K562 (cell line): ENCODE data around the gene BRMS1. TPM values are rescaled to one million over a fixed set of nuclear protein-coding genes. Genes with fewer than 3 reads are reported as not detected.
A peak's percentile ranks its signal among the peaks of the same experiment; 100 is the strongest.

Experiments used
- ATF4 ChIP-seq: fragments of 450-650 bp; formaldehyde crosslinking; IDR thresholded peaks from 2 replicates; pipeline ENCODE4 v1.4.0; 2022; ENCODE audit warnings: mild to moderate bottlenecking, moderate library complexity
- ATF7 ChIP-seq: fragments of 450-650 bp; IDR thresholded peaks from 2 replicates; pipeline ENCODE4 v1.7.1; 2014; ENCODE audit warnings: mild to moderate bottlenecking, moderate library complexity
- CEBPG ChIP-seq, 3 experiments: fragments of 200-800 bp in 1 of 3; sonication (Bioruptor generic) in 1 of 3; sonication (generic) in 1 of 3; formaldehyde crosslinking in 1 of 3; IDR thresholded peaks in 2 of 3; conservative IDR thresholded peaks in 1 of 3; 2 replicates each; pipeline versions ENCODE4 v1.6.1 to v1.8.0; 2016 to 2022; ENCODE audit warnings: missing compliant biosample characterization in 2 of 3, missing genetic modification characterization in 2 of 3, mild to moderate bottlenecking in 1 of 3, missing genetic modification reagents in 1 of 3
- CREM ChIP-seq: IDR thresholded peaks from 2 replicates; pipeline ENCODE4 v1.6.1; 2014; ENCODE audit warnings: antibody characterized with exemption, low read depth
- CXXC5 ChIP-seq: fragments of 250-450 bp; sonication (Bioruptor Pico); IDR thresholded peaks from 2 replicates; pipeline ENCODE4 v1.8.0; 2022; ENCODE audit warnings: inconsistent platforms, mild to moderate bottlenecking, moderate library complexity
- ELF1 ChIP-seq: fragments of 200-800 bp; sonication (Bioruptor generic); IDR thresholded peaks from 2 replicates; pipeline ENCODE4 v1.6.1; 2016; ENCODE audit warnings: missing genetic modification characterization, missing compliant biosample characterization
- MTA1 ChIP-seq: fragments of 450-650 bp; IDR thresholded peaks from 2 replicates; pipeline ENCODE4 v1.6.1; 2017; ENCODE audit warnings: borderline replicate concordance
- NFIC ChIP-seq: fragments of 450-650 bp; IDR thresholded peaks from 2 replicates; pipeline ENCODE4 v1.6.1; 2017; ENCODE audit warnings: mild to moderate bottlenecking, inconsistent platforms
- NR4A1 ChIP-seq, 2 experiments: fragments of 250-450 bp in 1 of 2; fragments of 450-650 bp in 1 of 2; sonication (Bioruptor Pico) in 1 of 2; IDR thresholded peaks; 2 replicates each; pipeline versions ENCODE4 v1.4.0 to v1.6.1; 2016 to 2020; ENCODE audit warnings: mild to moderate bottlenecking in 2 of 2, missing compliant biosample characterization in 1 of 2, missing genetic modification characterization in 1 of 2, moderate library complexity in 1 of 2
- RBM25 ChIP-seq: fragments of 200-400 bp; formaldehyde crosslinking; IDR thresholded peaks from 2 replicates; pipeline ENCODE4 v1.6.1; 2018; ENCODE audit warnings: low read length, low read depth, moderate library complexity; ENCODE audit not compliant: severe bottlenecking
- SP1 ChIP-seq: sonication (generic); formaldehyde crosslinking; IDR thresholded peaks from 2 replicates; pipeline ENCODE4 v1.8.1; 2022; ENCODE audit warnings: mild to moderate bottlenecking, missing genetic modification reagents
- SRSF1 ChIP-seq: fragments of 200-400 bp; formaldehyde crosslinking; IDR thresholded peaks from 2 replicates; pipeline ENCODE4 v1.6.1; 2017; ENCODE audit warnings: mild to moderate bottlenecking, low read depth, low read length, moderate library complexity
- SUPT5H ChIP-seq: fragments of 450-650 bp; IDR thresholded peaks from 2 replicates; pipeline ENCODE4 v1.6.1; 2016
- ZNF143 ChIP-seq: sonication (generic); formaldehyde crosslinking; IDR thresholded peaks from 2 replicates; pipeline ENCODE4 v1.9.0; 2022; ENCODE audit warnings: mild to moderate bottlenecking, missing genetic modification reagents
- ZNF253 ChIP-seq: fragments of 250-450 bp; sonication (Bioruptor Pico); conservative IDR thresholded peaks from 2 replicates; pipeline ENCODE4 v1.6.1; 2021; ENCODE audit warnings: mild to moderate bottlenecking
- ZNF584 ChIP-seq: fragments of 200-800 bp; sonication (Bioruptor generic); IDR thresholded peaks from 2 replicates; pipeline ENCODE4 v1.6.1; 2016; ENCODE audit warnings: low read depth, mild to moderate bottlenecking, missing genetic modification characterization, missing compliant biosample characterization
- ZNF76 ChIP-seq: fragments of 250-450 bp; sonication (Bioruptor Pico); IDR thresholded peaks from 2 replicates; pipeline ENCODE4 v1.4.0; 2020; ENCODE audit warnings: mild to moderate bottlenecking, moderate library complexity, borderline replicate concordance
- polyA plus RNA-seq, 8 experiments: library from polyadenylated mRNA; depleted of rRNA in 4 of 8; stranded (reverse) in 5 of 8; unstranded in 3 of 8; fragments of >200 nt; fragmentation: Nextera tagmentation in 2 of 8; fragmentation: Illumina TruSeq in 1 of 8; extraction: Ambion mirVana in 2 of 8; extraction: Trizol in 1 of 8; gene quantifications; 2 replicates each; pipeline versions ENCODE4 v1.2.1 to v1.2.3, GENCODE V29; 2011 to 2014; ENCODE audit warnings: inconsistent platforms in 1 of 8, missing spikeins in 1 of 8
- total RNA-seq, 7 experiments: library from RNA; depleted of rRNA in 6 of 7; stranded (reverse); fragments of >200 nt in 6 of 7; fragmentation: Illumina TruSeq in 2 of 7; extraction: Trizol in 2 of 7; gene quantifications; 2 replicates each; pipeline versions ENCODE4 v1.2.1 to v1.2.3, GENCODE V29; 2011 to 2021; ENCODE audit warnings: low replicate concordance in 1 of 7
- TF ChIP-seq, protein P1 (sequence below): fragments of 250-450 bp; sonication (Bioruptor Pico); IDR thresholded peaks from 2 replicates; pipeline ENCODE4 v1.4.0; 2020; ENCODE audit warnings: mild to moderate bottlenecking
- TF ChIP-seq, protein P2 (sequence below): IDR thresholded peaks from 2 replicates; pipeline ENCODE4 v1.6.1; 2011; ENCODE audit warnings: borderline replicate concordance, low read depth, mild to moderate bottlenecking, moderate library complexity, low read length; ENCODE audit not compliant: insufficient read depth, poor library complexity, severe bottlenecking
- TF ChIP-seq, protein P3 (sequence below): sonication (generic); formaldehyde crosslinking; IDR thresholded peaks from 2 replicates; pipeline ENCODE4 v1.8.0; 2022; ENCODE audit warnings: missing genetic modification reagents, mild to moderate bottlenecking, moderate library complexity, borderline replicate concordance

BRMS1 gene
- total and polyA plus RNA-seq, 9 of the 15 experiments (the other 6 are each of a cell fraction or from before 2014, with no cell fraction given), result 2.2 to 78.8 (median 33.4) TPM

DNA sequence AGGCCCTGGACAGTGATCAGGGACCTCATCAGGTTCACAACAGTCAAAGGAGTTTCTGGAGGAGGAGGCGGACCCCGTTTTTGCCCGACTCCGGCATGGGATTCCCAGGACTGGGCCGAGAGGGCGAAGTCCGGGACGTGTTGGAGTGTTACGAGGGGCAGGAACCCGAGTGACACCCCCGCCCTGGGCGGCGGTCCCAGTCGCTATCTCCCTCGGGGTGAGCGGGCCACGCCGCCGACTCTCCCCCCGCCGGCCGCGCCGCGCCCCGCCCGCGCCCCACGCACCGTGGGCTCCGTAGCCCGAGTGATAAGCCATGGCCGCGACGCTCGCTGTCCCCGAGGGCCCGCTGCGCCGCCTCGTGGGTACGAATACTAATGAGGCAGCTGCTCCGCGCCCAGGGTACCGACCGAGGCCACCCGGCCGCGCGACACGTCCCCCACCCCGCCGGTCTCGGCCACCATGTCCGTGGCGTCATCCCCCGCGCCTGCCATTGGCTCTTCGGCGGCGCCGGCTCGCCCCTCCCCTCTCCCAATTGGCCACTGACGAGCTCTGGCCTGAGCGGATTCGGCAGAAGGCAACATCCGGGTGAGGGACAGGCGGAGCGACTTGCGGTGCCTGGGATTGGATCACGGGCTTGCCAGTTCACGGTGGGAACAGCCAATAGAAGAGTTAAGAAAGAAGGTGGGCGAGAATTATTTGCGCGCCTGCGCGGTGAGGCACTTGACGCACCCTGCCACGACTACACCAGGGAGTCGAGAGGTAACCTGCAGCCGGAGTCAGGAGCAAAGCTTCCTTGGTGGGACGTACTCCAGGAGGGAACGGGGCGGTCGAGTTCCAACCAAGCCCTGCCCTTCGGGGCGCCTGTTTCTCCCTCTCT, 56.0 kb downstream of the BRMS1 start, which contains the start of gene YIF1A (continued):
- TF ChIP-seq, protein P1, sequence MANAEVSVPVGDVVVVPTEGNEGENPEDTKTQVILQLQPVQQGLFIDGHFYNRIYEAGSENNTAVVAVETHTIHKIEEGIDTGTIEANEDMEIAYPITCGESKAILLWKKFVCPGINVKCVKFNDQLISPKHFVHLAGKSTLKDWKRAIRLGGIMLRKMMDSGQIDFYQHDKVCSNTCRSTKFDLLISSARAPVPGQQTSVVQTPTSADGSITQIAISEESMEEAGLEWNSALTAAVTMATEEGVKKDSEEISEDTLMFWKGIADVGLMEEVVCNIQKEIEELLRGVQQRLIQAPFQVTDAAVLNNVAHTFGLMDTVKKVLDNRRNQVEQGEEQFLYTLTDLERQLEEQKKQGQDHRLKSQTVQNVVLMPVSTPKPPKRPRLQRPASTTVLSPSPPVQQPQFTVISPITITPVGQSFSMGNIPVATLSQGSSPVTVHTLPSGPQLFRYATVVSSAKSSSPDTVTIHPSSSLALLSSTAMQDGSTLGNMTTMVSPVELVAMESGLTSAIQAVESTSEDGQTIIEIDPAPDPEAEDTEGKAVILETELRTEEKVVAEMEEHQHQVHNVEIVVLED, result peak; percentile 81
- peak; percentile 99 for TF ChIP-seq RBM25
- TF ChIP-seq CEBPG (CRISPR knock-in tag; IDR thresholded peaks at IDR 0.05), result peak; percentile 49; the same call in 1 of the 2 replicates
- TF ChIP-seq CEBPG (tag; conservative IDR thresholded peaks at IDR 0.05 in 1 of 2, IDR thresholded peaks at IDR 0.05 in 1 of 2), result no peak
- peak; percentile 99 for TF ChIP-seq ATF7
- TF ChIP-seq ZNF143, result no peak
- TF ChIP-seq ZNF253, result no peak
- 0 out of 2 replicates have a peak, but pooled peaks have one; percentile 56 for TF ChIP-seq ZNF584 (CRISPR knock-in tag)
- TF ChIP-seq CREM, result peak; percentile 94
- peak; percentile 84 for TF ChIP-seq CXXC5 (CRISPR knock-in tag)
- TF ChIP-seq, protein P2, sequence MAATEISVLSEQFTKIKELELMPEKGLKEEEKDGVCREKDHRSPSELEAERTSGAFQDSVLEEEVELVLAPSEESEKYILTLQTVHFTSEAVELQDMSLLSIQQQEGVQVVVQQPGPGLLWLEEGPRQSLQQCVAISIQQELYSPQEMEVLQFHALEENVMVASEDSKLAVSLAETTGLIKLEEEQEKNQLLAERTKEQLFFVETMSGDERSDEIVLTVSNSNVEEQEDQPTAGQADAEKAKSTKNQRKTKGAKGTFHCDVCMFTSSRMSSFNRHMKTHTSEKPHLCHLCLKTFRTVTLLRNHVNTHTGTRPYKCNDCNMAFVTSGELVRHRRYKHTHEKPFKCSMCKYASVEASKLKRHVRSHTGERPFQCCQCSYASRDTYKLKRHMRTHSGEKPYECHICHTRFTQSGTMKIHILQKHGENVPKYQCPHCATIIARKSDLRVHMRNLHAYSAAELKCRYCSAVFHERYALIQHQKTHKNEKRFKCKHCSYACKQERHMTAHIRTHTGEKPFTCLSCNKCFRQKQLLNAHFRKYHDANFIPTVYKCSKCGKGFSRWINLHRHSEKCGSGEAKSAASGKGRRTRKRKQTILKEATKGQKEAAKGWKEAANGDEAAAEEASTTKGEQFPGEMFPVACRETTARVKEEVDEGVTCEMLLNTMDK, result peak; percentile 41
- TF ChIP-seq ZNF76 (CRISPR knock-in tag), result 0 out of 2 replicates have a peak, but pooled peaks have one; percentile 37
- peak; percentile 5; the same call in 1 of the 2 replicates for TF ChIP-seq ATF4
- TF ChIP-seq SUPT5H, result peak; percentile 90
- no peak; the same call in 1 of the 2 replicates for TF ChIP-seq NR4A1 (CRISPR knock-in tag; IDR thresholded peaks at IDR 0.05)
- 0 out of 2 replicates have a peak, but pooled peaks have one; percentile 64 for TF ChIP-seq NR4A1 (tag; IDR thresholded peaks at IDR 0.05)
- TF ChIP-seq, protein P3, sequence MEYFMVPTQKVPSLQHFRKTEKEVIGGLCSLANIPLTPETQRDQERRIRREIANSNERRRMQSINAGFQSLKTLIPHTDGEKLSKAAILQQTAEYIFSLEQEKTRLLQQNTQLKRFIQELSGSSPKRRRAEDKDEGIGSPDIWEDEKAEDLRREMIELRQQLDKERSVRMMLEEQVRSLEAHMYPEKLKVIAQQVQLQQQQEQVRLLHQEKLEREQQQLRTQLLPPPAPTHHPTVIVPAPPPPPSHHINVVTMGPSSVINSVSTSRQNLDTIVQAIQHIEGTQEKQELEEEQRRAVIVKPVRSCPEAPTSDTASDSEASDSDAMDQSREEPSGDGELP (CRISPR knock-in tag), result peak; percentile 81
- TF ChIP-seq NFIC, result peak; percentile 11; the same call in 1 of the 2 replicates
- no peak for TF ChIP-seq MTA1
- TF ChIP-seq SP1, result peak; percentile 78
- TF ChIP-seq ELF1, result peak; percentile 81
- no peak; the same call in 1 of the 2 replicates for TF ChIP-seq SRSF1
